Keratinocyte (primary cell): ENCODE results near the gene NOL12.

Experiments used
- CTCF ChIP-seq, 3 experiments: IDR thresholded peaks in 1 of 3; conservative IDR thresholded peaks in 1 of 3; optimal IDR thresholded peaks in 1 of 3; 2 replicates in 2 of 3; 3 replicates in 1 of 3; pipeline versions ENCODE3 to v1.5.1; 2011; ENCODE audit warnings: low read length in 3 of 3, mild to moderate bottlenecking in 3 of 3, moderate library complexity in 2 of 3, control low read depth in 1 of 3, inconsistent platforms in 1 of 3; ENCODE audit not compliant: insufficient read depth in 2 of 3; ENCODE audit errors: extremely low read depth in 1 of 3
- EZH2 ChIP-seq: IDR thresholded peaks from one replicate; pipeline ENCODE4 v1.6.1; 2012; ENCODE audit warnings: inconsistent platforms, mild to moderate bottlenecking, low read length, moderate library complexity

- TF ChIP-seq CTCF (optimal IDR thresholded peaks at IDR 0.05 in 1 of 3, IDR thresholded peaks at IDR 0.05 in 1 of 3, conservative IDR thresholded peaks at IDR 0.05 in 1 of 3; ENCODE audit: extremely low read depth in 1 of 3, insufficient read depth in 2 of 3, low read length in 3 of 3) (no peak), EZH2 (no peak)
These were observed 20.7 kb upstream of the NOL12 start for GRCh38 chr22:37665487-37665886.
